ENCODE results near the gene PLD5. TPM values are rescaled to one million over a fixed set of nuclear protein-coding genes. Genes with fewer than 3 reads are reported as not detected.

Gene PLD5
- total RNA-seq, 1 donor from 2014 or later = 1.9 TPM

- Histone ChIP-seq H3K36me3 (ENCODE audit: control insufficient read depth, insufficient read depth, low read length) (no peaks in the 10 kb centered on the region), H3K27me3 (ENCODE audit: control insufficient read depth, insufficient read depth, low read length) (no peaks in the 10 kb centered on the region), H3K4me3 (ENCODE audit: low read depth, low read length) (no peak overlapping the region)
- no peak for DNase-seq (ENCODE audit: low read depth)
- TF ChIP-seq, protein P1, sequence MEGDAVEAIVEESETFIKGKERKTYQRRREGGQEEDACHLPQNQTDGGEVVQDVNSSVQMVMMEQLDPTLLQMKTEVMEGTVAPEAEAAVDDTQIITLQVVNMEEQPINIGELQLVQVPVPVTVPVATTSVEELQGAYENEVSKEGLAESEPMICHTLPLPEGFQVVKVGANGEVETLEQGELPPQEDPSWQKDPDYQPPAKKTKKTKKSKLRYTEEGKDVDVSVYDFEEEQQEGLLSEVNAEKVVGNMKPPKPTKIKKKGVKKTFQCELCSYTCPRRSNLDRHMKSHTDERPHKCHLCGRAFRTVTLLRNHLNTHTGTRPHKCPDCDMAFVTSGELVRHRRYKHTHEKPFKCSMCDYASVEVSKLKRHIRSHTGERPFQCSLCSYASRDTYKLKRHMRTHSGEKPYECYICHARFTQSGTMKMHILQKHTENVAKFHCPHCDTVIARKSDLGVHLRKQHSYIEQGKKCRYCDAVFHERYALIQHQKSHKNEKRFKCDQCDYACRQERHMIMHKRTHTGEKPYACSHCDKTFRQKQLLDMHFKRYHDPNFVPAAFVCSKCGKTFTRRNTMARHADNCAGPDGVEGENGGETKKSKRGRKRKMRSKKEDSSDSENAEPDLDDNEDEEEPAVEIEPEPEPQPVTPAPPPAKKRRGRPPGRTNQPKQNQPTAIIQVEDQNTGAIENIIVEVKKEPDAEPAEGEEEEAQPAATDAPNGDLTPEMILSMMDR (IDR thresholded peaks at IDR 0.05; ENCODE audit: insufficient read depth, low read length, poor library complexity, severe bottlenecking) = no peak
Measured at GRCh38 chr1:242431786-242432185, 92.7 kb downstream of the PLD5 start.

DNA sequence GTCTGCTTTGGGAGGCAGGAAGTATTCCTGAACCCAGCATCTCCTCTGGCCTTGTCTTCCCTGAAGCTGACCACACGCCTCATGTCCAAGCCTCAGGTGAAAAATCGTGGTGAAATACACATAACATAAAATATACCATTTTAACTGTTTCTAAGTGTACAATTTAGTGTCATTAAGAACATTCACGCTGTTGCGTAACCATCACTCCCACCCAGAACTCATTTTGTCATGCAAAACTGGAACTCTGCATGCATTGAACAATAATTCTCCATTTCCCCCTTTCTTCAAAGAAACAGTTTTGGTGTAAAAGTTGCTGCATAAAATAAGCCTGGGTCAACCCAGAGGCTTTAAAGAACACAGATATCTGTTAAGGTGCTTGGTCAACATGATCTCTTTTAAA is 93.5 kb downstream of the PLD5 start:
- no peaks in the 10 kb centered on the region for H3K27me3 ChIP-seq (ENCODE audit: control insufficient read depth, insufficient read depth, low read length)
- H3K4me3 ChIP-seq (ENCODE audit: low read depth, low read length) = no peak overlapping the region
- DNase-seq (ENCODE audit: low read depth) = no peak
- H3K36me3 ChIP-seq (ENCODE audit: control insufficient read depth, insufficient read depth, low read length) = no peaks in the 10 kb centered on the region
- TF ChIP-seq, protein P1 (IDR thresholded peaks at IDR 0.05; ENCODE audit: insufficient read depth, low read length, poor library complexity, severe bottlenecking) = no peak

- H3K27me3 ChIP-seq (ENCODE audit: control insufficient read depth, insufficient read depth, low read length) = no peaks in the 10 kb centered on the region
- no peaks in the 10 kb centered on the region for H3K36me3 ChIP-seq (ENCODE audit: control insufficient read depth, insufficient read depth, low read length)
Measured at GRCh38 chr1:242428399-242429190, 95.9 kb downstream of the PLD5 start.

DNA sequence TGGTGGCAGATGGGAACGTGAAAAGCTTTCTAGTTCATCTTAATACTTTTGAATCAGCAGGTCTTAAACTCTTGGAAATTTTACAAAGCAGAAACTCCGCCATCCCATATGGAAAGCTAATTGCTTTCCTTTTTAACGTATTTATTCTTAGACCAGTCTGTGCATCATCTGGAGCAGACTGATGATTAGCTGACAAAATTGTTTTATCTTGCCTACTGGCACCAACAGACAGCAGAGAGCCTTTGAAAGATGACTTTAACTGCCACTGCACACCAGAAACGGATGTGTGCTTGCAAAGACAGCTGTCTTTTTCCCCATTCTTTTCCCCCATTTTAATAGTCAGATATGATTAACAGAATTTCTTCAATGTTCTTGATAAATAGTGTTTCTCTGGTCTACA is 97.0 kb downstream of the PLD5 start:
- DNase-seq (ENCODE audit: low read depth) = no peak
- no peaks in the 10 kb centered on the region for H3K27me3 ChIP-seq (ENCODE audit: control insufficient read depth, insufficient read depth, low read length)
- no peak overlapping the region for H3K4me3 ChIP-seq (ENCODE audit: low read depth, low read length)
- TF ChIP-seq, protein P1 (IDR thresholded peaks at IDR 0.05; ENCODE audit: insufficient read depth, low read length, poor library complexity, severe bottlenecking) = no peak
- no peaks in the 10 kb centered on the region for H3K36me3 ChIP-seq (ENCODE audit: control insufficient read depth, insufficient read depth, low read length)

More at GRCh38 chr1:242428399-242429190, 95.9 kb downstream of the PLD5 start:
- TF ChIP-seq, protein P1 (IDR thresholded peaks at IDR 0.05; ENCODE audit: insufficient read depth, low read length, poor library complexity, severe bottlenecking) = no peak
- H3K4me3 ChIP-seq (ENCODE audit: low read depth, low read length) = no peak overlapping the region
- DNase-seq (ENCODE audit: low read depth) = no peak

DNA sequence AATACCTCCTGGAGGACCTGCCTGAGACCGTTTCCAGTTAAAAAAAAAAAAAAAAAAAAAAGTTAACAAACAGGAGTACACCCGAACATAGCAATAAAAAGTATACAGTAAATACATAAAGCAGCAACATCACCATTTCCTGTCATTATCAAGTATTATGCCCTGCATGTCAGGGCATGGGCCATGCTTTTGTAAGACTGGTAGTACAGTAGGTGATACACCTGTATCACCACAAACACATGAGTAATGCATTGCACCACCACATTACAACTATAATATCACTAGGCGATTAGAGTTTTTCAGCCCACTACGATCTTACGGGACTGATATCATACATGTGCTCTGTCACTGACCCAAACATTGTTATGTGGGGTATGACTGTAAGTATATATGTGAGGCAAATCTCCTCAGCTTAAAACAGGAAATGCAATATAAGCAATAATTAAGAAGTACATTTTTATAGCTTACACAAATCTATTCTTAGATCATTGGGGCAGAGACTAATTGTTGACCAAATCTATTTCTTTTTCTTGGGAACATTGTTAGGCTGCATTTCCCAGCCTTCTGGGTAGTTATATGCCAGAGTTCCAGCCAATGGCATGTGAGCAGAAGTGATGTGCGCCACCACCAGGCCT is 98.1 kb downstream of the PLD5 start:
- Histone ChIP-seq H3K36me3 (ENCODE audit: control insufficient read depth, insufficient read depth, low read length) (no peaks in the 10 kb centered on the region), H3K27me3 (ENCODE audit: control insufficient read depth, insufficient read depth, low read length) (no peaks in the 10 kb centered on the region), H3K4me3 (ENCODE audit: low read depth, low read length) (no peak overlapping the region)
- DNase-seq (ENCODE audit: low read depth) = no peak
- TF ChIP-seq, protein P1 (IDR thresholded peaks at IDR 0.05; ENCODE audit: insufficient read depth, low read length, poor library complexity, severe bottlenecking) = no peak

All from kidney epithelial cell (primary cell).